ENCODE measurements around the gene KAT6B. TPM values are rescaled to one million over a fixed set of nuclear protein-coding genes. Genes with fewer than 3 reads are reported as not detected.
"Not testable (repeated sequence)": the region's sequence is repeated elsewhere in the genome, so short reads cannot be mapped to it uniquely, and the experiment has no call there.

The KAT6B gene
- polyA plus RNA-seq, 3 donors from 2014 or later = 9.9 to 55.7 (median 20.2) TPM

DNA sequence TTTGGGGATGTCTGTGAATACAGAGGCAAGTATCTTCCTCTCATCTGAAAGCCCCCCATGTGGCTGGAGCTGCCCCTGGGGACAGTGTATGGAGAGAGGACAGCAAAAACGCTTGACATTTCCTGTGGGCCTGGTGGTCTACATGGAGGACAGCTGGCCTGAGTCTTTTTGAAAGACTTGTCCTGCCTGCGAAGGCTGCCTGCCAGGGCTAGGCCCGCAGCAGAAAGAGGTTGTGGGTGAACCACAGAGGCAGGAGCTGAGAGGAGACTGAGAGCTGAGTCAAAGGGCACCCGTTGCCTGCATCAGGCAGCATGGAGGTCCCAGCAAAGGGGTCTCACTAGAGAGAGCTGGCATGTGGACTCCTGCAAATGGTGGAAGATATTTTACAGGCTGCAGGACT is 66.4 kb downstream of the KAT6B start:
- H3K4me3 Mint-ChIP-seq = peak overlapping the region in 2 of 5 donors; percentile 18 to 31
- DNase-seq = no peak
- H3K9me3 Mint-ChIP-seq = no peaks in the 10 kb centered on the region
- peak overlapping the region; percentile 52 to 86 (median 76) for H3K27ac Mint-ChIP-seq
- no peaks in the 10 kb centered on the region for H3K36me3 Mint-ChIP-seq
- H3K27me3 Mint-ChIP-seq (ENCODE audit: low read depth in 3 of 3) = peaks cover 0 to 2% (median 0%) of the 10 kb centered on the region in 3 donors
- peaks cover 51 to 87% of the 10 kb centered on the region in 2 donors for H3K4me1 Mint-ChIP-seq

DNA sequence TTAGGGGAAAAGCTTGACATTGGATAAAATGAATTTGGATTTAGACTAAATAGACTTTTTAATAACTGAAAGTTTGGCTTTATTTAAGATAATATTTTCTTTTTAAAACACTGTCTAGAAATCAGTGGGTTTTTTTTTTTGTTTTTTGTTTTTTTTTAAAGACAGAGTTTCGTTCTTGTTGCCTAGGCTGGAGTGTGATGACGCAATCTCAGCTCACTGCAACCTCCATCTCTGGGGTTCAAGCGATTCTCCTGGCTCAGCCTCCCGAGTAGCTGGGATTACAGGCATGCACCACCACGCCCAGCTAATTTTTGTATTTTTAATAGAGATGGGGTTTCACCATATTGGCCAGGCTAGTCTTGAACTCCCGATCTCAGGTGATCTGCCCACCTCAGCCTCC is 66.9 kb downstream of the KAT6B start:
- H3K36me3 Mint-ChIP-seq; H3K9me3 Mint-ChIP-seq; DNase-seq; H3K4me3 Mint-ChIP-seq; H3K27me3 Mint-ChIP-seq (ENCODE audit: low read depth in 3 of 3): not testable (repeated sequence)
- Mint-ChIP-seq H3K4me1 (peaks cover 56 to 87% of the 10 kb centered on the region in 2 donors), H3K27ac (peak overlapping the region in 1 of 6 donors; percentile 86)

- Mint-ChIP-seq H3K27ac (peak overlapping the region; percentile 39 to 82 (median 63)), H3K27me3 (ENCODE audit: low read depth in 3 of 3) (peaks cover 0 to 2% (median 2%) of the 10 kb centered on the region in 3 donors), H3K9me3 (no peaks in the 10 kb centered on the region), H3K4me1 (peaks cover 61 to 84% of the 10 kb centered on the region in 2 donors), H3K36me3 (no peaks in the 10 kb centered on the region), H3K4me3 (peak overlapping the region in 2 of 5 donors; percentile 30 to 34)
- no peak for DNase-seq
Observed at GRCh38 chr10:74896788-74897527, 70.6 kb downstream of the KAT6B start.

DNA sequence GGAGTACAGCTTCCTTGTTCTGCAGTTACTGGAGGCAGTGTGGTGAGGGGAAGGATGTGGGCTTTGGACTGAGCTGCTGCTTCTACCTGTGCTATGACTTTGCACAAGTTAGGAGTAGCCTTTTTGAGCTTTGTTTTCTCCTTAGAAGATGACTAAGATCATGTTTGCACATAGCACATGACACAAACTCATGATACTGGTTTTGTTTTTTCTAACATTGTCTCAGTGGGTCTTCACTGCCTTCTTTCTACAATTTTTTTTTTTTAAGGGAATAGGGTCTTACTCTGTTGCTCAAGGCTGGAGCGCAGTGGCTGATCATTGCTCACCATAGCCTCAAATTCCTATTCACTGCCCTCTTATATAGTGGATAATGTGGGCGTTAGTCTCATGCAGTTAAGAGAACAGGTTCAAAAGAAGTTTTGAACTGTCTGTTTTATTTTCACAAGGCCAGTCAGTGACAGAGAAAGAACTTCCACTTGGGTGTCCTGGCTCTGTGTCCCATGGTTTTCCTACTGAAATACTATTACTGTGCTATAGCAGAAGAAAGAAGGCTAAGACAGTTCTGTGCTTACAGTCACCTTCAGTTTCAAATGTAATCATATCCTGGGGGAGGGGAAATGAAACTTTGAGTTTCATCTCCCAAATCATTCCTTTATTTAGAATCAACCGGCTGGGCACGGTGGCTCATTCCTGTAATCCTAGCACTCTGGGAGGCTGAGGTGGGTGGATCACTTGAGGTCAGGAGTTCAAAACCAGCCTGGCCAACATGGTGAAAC is 72.0 kb downstream of the KAT6B start:
- Mint-ChIP-seq H3K27ac (peak overlapping the region; percentile 39 to 79 (median 66)), H3K9me3 (no peaks in the 10 kb centered on the region), H3K4me3 (peak overlapping the region; percentile 20 to 64 (median 55)), H3K36me3 (no peaks in the 10 kb centered on the region), H3K4me1 (peaks cover 58 to 84% of the 10 kb centered on the region in 2 donors), H3K27me3 (ENCODE audit: low read depth in 3 of 3) (peaks cover 0 to 2% (median 2%) of the 10 kb centered on the region in 3 donors)
- no peak for DNase-seq

- no peaks in the 10 kb centered on the region for H3K9me3 Mint-ChIP-seq
- peaks cover 0 to 5% (median 0%) of the 10 kb centered on the region in 3 donors for H3K36me3 Mint-ChIP-seq
- peak overlapping the region; percentile 91 to 94 (median 92) for H3K27ac Mint-ChIP-seq
- H3K27me3 Mint-ChIP-seq (ENCODE audit: low read depth in 3 of 3) = peaks cover 0 to 2% (median 2%) of the 10 kb centered on the region in 3 donors
- peaks cover 63 to 91% of the 10 kb centered on the region in 2 donors for H3K4me1 Mint-ChIP-seq
- DNase-seq = peak; percentile 40 to 47 (median 46)
- peak overlapping the region; percentile 57 to 84 (median 82) for H3K4me3 Mint-ChIP-seq
Observed at GRCh38 chr10:74900297-74900696, 73.9 kb downstream of the KAT6B start.

GRCh38 chr10:74901301-74901700 is 74.9 kb downstream of the KAT6B start:
- peak overlapping the region in 1 of 5 donors; percentile 34 for H3K4me3 Mint-ChIP-seq

DNA sequence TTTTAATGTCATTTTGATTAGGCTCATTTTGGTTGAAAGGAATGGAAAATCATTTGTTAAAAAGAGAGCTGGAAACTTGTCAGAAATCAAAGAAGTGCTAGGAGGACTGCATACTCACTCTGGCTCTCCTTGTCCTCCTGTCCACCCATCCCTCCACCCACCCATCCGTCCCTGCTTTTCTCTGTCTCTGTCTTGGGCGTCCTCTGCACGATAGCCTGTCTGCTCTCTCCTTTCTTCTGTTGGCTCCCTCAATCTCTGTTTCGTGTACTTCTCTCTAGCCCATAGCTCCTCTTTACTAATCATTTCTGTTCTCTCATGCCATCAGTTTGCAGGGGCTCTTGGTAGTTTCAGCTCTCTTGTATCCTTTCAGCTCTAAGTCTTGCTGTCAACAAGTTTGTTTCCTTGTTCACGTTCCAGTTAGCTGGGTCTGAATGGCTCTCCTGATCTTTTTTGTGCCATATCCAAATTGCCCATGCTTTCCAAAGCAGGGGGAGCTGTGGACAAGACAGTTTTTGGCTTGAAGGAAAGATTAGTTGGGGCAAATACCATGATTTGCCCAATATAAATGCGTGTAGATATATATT is 75.6 kb downstream of the KAT6B start:
- Mint-ChIP-seq H3K9me3 (no peaks in the 10 kb centered on the region), H3K4me3 (peak overlapping the region in 1 of 5 donors; percentile 43), H3K27me3 (ENCODE audit: low read depth in 3 of 3) (peaks cover 0 to 2% (median 2%) of the 10 kb centered on the region in 3 donors), H3K27ac (peak overlapping the region; percentile 19 to 92 (median 50)), H3K4me1 (peaks cover 67 to 94% of the 10 kb centered on the region in 2 donors), H3K36me3 (peaks cover 0 to 5% (median 0%) of the 10 kb centered on the region in 3 donors)
- DNase-seq = no peak

More at GRCh38 chr10:74901301-74901700, 74.9 kb downstream of the KAT6B start:
- Mint-ChIP-seq H3K9me3 (no peaks in the 10 kb centered on the region), H3K4me1 (peaks cover 64 to 94% of the 10 kb centered on the region in 2 donors), H3K27me3 (ENCODE audit: low read depth in 3 of 3) (peaks cover 0 to 2% (median 2%) of the 10 kb centered on the region in 3 donors), H3K27ac (peak overlapping the region; percentile 36 to 92 (median 70)), H3K36me3 (peaks cover 0 to 5% (median 0%) of the 10 kb centered on the region in 3 donors)
- DNase-seq = no peak

DNA sequence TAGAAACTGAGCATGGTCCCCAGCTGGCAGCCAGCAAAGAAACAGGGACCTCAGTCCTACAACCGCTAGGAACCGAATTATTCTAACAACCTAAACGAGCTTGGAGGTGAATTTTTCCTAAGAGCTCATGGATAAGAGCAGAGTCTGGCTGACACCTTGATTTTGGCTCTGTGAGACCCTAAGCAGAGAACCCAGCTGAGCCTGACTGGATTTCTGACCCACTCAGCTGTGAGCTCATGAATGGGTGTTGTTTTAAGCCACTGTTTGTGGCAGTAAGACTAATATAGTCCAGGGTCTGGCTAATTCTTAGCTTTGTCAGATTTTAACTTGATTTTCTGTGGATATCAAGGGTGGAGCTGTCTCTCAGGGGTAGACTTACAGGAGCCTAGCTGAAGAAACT is 77.1 kb downstream of the KAT6B start:
- Mint-ChIP-seq H3K4me3 (no peak overlapping the region), H3K9me3 (no peaks in the 10 kb centered on the region), H3K36me3 (peaks cover 0 to 5% (median 0%) of the 10 kb centered on the region in 3 donors), H3K27me3 (ENCODE audit: low read depth in 3 of 3) (peaks cover 0 to 3% (median 2%) of the 10 kb centered on the region in 3 donors), H3K4me1 (peaks cover 56 to 83% of the 10 kb centered on the region in 2 donors), H3K27ac (peak overlapping the region in 1 of 6 donors; percentile 32)
- no peak for DNase-seq

- H3K4me1 Mint-ChIP-seq = peaks cover 43 to 78% of the 10 kb centered on the region in 2 donors
- H3K27ac Mint-ChIP-seq = peak overlapping the region in 3 of 6 donors; percentile 20 to 67 (median 36)
- H3K36me3 Mint-ChIP-seq = peaks cover 0 to 5% (median 0%) of the 10 kb centered on the region in 3 donors
Observed at GRCh38 chr10:74906611-74907198, 80.3 kb downstream of the KAT6B start.

GRCh38 chr10:74909670-74910069 is 83.3 kb downstream of the KAT6B start:
- Mint-ChIP-seq H3K27me3 (ENCODE audit: low read depth in 3 of 3) (peaks cover 0 to 1% (median 0%) of the 10 kb centered on the region in 3 donors), H3K9me3 (no peaks in the 10 kb centered on the region), H3K4me3 (no peak overlapping the region), H3K4me1 (peaks cover 47 to 69% of the 10 kb centered on the region in 2 donors), H3K36me3 (peaks cover 0 to 1% (median 0%) of the 10 kb centered on the region in 3 donors), H3K27ac (no peak overlapping the region)
- no peak for DNase-seq

More at GRCh38 chr10:74906611-74907198, 80.3 kb downstream of the KAT6B start:
- peaks cover 0 to 1% (median 0%) of the 10 kb centered on the region in 3 donors for H3K27me3 Mint-ChIP-seq (ENCODE audit: low read depth in 3 of 3)
- no peak for DNase-seq
- H3K4me3 Mint-ChIP-seq = no peak overlapping the region
- no peaks in the 10 kb centered on the region for H3K9me3 Mint-ChIP-seq

- H3K27me3 Mint-ChIP-seq (ENCODE audit: low read depth in 3 of 3) = peaks cover 0 to 1% (median 0%) of the 10 kb centered on the region in 3 donors
- H3K36me3 Mint-ChIP-seq = no peaks in the 10 kb centered on the region
- no peaks in the 10 kb centered on the region for H3K9me3 Mint-ChIP-seq
- H3K4me3 Mint-ChIP-seq = no peak overlapping the region
- H3K27ac Mint-ChIP-seq = peak overlapping the region in 3 of 6 donors; percentile 9 to 71 (median 33)
- no peak for DNase-seq
- H3K4me1 Mint-ChIP-seq = peaks cover 48 to 66% of the 10 kb centered on the region in 2 donors
Observed at GRCh38 chr10:74910241-74910975, 84.0 kb downstream of the KAT6B start.

DNA sequence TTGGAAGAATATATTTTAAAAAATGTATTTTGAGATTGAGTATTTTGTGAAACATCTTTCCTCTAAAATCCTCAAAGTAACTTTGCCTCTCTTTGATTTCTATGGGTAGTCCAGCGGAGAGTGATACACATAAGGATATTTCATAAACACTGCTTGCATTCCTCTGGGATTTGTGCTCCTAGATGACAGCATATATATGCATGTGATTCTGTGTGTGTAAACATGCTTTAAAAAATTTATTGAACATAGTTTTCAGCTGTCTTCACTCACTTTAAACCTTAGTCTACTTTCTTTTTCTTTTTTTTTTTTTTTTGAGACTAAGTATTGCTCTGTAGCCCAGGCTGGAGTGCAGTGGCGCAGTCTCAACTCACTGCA is 84.6 kb downstream of the KAT6B start:
- Mint-ChIP-seq H3K36me3 (no peaks in the 10 kb centered on the region), H3K4me3 (no peak overlapping the region), H3K27me3 (ENCODE audit: low read depth in 3 of 3) (peaks cover 0 to 1% (median 0%) of the 10 kb centered on the region in 3 donors)

More for the DNA sequence above, 84.6 kb downstream of the KAT6B start:
- no peak for DNase-seq
- peaks cover 48 to 64% of the 10 kb centered on the region in 2 donors for H3K4me1 Mint-ChIP-seq
- H3K9me3 Mint-ChIP-seq = no peaks in the 10 kb centered on the region
- no peak overlapping the region for H3K27ac Mint-ChIP-seq

Measured in immature natural killer cell (primary cell).